ENCODE data around the gene CALHM2.
A peak's percentile ranks its signal among the peaks of the same experiment; 100 is the strongest.
"Not testable (repeated sequence)": the region's sequence is repeated elsewhere in the genome, so short reads cannot be mapped to it uniquely, and the experiment has no call there.

Gene CALHM2, protein sequence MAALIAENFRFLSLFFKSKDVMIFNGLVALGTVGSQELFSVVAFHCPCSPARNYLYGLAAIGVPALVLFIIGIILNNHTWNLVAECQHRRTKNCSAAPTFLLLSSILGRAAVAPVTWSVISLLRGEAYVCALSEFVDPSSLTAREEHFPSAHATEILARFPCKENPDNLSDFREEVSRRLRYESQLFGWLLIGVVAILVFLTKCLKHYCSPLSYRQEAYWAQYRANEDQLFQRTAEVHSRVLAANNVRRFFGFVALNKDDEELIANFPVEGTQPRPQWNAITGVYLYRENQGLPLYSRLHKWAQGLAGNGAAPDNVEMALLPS

DNA sequence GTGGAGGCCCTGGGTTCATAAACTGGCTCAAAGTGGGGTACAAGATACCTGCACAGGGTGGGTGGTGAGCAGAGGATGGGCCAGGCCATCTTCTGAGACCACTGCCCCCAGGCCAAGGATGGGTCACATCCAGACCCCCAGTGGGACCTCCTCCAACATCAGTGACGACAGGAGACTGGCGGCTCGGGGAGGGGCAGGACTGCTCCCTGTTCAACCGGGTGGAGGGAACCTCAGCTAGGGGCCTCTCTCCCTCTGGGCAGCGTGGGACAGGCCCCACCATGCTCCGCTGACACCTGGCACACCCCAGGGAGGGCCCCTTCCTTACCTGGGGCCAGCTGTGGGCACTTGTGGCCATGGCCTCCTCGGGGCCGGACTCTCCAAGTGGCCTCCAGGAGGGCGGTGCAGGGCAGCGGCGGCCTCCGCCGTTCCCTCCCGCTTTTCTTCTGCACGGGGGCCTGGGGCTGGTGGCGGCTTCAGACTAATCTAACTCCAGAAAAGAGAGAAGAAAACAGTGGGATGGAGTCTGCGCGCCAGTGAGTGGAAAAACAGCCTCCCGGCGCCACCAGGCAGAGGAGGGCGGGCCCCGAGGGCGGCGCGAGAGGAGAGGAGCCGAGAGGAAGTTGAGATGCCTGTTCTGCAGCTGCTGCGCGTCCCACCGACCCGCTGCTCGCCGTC is at the start of gene CALHM2:
CALHM2 (minus strand) TSS at position 540 of the 675 bp plus-strand sequence. CDS start 2,429 bp downstream, outside the sequence.
- peak; percentile 45 to 59 for DNase-seq (ENCODE audit: low read depth in 2 of 2)

DNA sequence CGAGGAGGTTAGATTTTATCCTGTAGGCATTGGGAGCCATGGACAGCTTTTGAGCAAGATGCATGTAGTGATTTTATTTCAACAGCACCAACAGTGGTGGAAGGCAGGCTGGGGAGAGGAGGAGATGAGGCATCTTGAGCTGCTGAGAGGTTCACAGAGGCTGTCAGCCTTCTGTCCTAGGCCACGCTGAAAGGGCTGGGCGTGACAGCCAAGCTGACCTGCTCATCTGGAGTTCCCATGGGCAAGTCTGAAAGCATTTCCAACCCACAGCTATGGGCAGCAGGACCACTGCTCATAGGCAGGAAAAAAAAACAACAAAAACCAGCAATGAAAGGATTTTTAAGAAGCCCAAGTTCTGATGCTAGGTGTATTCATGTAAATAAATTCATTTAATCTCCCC is 49.0 kb upstream of the CALHM2 start:
- no peak for DNase-seq (ENCODE audit: low read depth in 2 of 2)

DNA sequence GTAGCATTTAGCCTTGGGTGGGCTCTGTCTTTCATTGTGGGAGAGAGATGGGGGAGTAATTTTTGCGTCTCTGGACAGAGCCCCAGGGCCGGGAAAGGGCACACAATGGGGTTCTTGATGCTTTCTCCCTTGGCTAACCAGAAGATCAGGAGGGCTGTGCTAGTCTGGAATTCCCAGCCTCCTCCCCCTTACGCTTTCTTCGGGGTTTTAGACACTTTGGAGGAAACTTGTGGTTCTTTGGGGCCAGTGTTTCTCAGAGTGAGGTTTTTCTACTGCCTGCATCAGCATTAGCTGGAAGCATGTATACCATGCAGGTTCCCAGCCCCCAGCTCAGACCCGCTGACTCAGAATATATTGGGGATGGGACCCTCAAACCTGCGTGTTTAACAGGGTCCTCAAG is 48.3 kb upstream of the CALHM2 start:
- DNase-seq (ENCODE audit: low read depth in 2 of 2), result no peak

DNA sequence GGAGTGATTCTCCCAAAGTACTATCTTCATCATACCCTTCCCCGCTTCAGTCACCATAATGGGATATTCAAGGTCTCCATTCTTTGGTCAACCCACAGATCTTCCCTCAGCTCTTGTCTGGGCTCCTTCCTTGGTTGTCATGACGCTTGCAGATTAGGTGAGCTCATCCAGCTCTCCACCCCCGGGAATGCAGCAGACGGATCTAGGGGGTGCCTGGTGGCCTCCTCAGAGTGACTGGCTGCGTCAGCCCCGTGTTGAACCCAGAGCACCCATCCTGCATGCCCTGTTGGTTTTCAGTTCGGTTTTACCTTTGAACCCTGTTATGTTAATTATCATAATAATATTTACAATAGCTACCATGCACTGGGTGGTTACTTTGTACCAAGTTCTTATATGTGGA is 47.7 kb upstream of the CALHM2 start:
- DNase-seq (ENCODE audit: low read depth in 2 of 2), result no peak

DNA sequence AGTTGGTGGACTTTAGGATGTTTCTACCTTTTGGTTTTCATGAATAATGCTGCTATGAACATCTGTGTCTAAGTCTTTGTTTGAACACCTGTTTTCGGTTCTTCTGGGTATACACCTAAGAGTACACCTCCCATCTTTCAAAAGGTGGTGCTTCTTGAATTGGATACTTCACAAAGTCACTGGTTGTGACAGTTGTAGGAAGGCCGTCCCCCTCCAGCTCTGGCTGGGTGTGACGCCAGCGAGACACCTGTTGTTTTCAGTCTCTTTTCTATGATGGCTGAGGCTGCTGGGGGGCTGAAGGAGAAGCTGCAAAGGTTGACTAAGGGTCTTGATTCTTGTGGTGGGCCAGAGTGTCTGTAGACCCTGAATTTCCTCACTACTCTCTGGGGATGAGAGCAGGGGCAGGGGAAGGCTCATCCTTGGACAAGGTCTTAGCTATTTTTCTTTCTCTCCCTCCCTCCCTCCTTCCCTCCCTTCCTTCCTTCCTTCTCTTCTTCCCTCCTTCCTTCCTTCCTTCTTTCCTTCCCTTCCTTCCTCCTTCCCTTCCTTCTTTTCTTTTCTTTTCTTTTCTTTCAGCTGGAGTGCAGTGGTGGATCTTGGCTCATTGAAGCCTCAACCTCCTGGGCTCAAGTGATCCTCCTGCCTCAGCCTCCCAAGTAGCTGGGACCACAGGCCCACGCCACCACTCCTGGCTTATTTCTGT is 46.9 kb upstream of the CALHM2 start:
- no peak for DNase-seq (ENCODE audit: low read depth in 2 of 2)

DNA sequence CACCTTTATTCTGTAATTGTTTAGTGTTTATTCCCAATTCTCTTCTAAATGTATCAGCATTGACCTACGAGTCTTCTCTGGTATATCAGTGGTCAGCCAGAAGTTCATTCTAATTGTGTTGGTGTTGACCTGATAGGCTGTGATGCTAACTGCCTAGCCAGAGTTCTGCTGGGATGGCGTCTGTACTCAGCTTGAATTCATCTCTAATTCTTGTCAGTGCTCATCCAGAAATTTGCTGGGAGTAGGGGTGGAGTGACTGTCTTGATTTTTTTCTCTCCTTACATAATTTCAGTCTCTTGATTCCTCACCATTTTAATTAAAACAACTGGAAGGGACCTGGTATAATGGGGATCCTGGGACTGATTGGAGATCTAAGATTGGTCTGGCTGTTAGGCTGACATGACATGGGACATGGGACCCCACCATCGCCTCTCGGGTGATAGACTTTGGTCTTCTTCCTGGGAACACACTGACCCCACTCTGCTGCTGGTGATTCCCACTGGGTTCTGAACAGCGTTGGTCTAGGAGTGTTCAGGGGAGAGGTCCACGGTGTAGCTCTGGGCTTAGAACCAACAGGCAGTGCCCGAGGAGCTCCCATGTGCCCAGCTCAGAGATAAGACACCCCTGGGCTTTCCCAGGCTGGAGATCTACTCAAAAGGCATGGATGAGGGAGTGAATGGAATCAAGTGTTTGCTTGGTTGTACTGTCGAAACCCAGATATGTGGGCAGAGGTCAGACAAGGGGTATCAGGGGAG is 45.2 kb upstream of the CALHM2 start:
- no peak for DNase-seq (ENCODE audit: low read depth in 2 of 2)

DNA sequence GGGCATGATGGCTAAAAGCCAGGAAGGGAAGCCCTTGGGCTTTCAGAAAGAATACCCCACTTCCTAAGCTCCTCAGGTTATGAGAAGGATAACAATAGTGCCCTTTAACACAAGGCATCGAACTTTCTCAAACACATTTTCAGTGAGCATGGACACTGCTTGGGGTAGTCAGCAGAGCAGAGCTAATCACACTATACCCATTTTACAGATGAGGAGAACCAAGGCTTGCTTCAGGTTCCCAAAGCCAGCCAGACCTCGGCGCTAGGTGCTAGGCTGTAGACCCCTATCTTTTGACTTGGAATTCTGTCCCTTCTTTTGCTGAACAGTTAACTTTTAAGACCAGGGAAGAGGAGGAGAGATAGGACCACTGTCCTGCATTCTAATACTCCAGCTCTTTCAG is 43.2 kb upstream of the CALHM2 start:
- no peak for DNase-seq (ENCODE audit: low read depth in 2 of 2)

DNA sequence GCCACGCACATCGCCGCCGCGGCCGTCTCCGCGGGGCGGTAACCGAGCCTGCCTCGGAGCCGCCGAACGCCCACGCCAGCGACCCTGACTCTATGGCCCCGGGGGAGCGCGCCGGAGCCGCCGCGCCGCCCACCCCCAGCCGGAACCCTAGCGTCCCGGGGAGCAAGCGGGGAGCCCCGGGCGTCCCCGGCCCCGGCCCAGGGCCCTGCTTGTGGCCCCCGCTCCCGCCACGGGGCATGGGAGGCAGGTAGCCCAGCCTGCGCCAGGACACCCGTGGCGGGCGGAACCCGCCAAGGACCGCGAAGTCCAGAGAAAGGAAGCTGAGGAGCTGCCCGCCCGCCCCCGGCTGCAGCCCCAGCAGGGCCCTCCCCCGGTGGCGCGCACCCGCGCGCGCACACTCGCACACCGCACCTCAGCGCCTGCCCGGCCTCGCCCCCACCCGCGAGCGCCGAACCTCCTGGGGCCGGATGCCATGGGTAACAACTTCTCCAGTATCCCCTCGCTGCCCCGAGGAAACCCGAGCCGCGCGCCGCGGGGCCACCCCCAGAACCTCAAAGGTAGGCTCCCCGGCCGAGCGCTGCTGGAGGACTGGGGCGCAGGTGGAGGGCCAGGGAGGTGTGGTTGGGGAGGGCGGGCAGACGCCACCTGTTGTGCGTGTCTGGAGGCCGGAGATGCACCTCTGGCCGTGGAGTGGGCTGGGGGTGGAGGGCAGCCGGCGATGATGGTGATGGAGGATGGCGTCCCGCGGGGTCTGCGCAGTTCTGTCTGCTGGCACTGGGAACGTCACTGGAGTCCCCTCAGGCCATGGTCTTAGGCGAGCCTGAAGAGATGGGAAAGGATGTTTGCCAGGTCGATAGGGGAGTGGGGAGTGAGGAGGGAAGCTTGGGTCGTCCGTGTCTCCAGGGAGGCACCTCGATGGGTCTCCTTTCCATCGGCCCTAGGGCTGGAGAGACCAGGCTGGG is 42.0 kb upstream of the CALHM2 start:
- no peak for DNase-seq (ENCODE audit: low read depth in 2 of 2)

DNA sequence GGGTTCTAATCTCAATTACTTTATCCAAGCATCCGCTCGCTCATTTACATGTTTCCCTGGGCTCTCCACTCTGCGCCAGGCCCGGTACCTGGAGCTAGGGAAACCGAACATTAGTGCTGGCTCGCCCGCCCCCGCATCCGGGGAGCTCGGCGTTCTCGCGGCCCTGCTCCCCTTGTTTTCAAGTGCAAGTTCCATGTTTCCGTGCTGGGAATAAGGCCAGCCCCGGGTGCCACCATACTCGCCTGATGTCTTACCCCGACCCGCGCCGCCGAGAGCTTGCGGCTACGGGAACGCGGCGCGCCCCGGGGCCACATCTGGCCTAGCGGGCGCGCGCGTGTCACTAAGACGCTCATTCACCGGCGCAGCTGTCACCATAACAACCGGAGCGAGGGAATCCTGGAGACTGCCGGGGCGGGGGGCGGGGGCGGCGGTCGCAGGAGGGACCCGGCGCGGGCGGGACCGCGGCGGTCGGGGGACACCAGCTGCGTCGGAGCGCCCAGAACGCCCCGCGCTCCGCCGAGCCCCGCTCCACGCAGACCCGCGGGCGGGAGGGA is 41.3 kb upstream of the CALHM2 start, which contains the start of gene NEURL1:
NEURL1 (plus strand) TSS at position 344 of the 554 bp plus-strand sequence. CDS start 683 bp downstream, outside the sequence.
- no peak for DNase-seq (ENCODE audit: low read depth in 2 of 2)

DNA sequence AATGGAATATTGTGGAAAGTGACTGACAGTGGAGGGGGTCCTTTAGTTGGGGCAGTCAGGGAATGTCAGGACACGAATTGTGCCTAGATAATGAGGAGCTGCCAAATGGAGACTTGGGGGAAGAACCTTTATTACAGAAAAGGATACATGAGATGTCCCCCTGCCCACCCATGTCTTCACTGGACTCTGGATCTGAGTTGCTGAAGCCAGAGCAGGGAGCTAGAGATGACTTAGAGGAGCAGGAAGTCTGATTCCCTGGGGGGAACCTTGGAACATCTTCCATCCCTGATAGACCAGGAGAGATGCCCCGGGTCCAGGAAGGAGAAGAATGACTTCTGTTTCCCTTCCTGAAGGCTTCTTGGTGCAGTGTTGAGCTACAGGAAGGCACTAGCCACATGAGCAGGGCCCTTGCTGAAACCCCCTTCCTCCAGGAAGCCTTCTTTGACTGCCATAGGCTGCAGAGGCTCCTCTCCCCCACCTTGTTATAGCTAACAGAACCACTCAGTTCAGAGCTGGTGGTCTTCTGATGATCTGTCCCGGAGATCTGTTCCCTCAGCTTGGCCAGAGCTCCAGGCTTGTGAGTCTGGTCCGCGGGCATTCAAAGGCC is 40.6 kb upstream of the CALHM2 start:
- no peak for DNase-seq (ENCODE audit: low read depth in 2 of 2)

DNA sequence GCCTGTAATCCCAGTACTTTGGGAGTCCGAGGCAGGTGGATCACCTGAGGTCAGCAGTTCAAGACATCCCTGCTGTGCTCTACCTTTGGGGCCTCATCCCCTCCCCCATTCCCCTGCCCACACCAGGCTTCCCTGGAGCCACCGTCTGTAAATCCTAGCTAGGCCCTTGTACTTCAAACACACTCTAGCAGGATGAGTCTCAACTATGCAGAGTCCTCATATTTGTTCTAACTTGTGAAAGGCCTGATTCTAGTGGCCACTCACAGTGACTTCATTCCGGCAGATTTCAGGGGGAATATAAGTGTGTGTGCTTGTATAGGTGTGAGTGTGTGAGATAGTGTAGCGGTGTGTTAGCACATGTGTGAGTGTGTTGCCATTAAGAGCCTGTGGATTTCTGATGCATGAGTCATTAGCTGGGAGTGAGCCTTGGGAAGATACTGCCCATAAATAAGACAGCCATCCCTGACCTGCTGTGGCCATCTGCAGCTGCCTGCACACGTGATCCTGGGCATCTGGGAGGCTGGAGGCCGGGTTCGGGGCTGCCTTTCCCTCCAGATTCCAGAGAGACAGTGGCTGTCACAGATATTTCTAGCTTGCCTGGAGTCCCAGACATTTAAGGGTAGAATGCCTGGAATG is 39.7 kb upstream of the CALHM2 start:
- DNase-seq (ENCODE audit: low read depth in 2 of 2), result no peak

DNA sequence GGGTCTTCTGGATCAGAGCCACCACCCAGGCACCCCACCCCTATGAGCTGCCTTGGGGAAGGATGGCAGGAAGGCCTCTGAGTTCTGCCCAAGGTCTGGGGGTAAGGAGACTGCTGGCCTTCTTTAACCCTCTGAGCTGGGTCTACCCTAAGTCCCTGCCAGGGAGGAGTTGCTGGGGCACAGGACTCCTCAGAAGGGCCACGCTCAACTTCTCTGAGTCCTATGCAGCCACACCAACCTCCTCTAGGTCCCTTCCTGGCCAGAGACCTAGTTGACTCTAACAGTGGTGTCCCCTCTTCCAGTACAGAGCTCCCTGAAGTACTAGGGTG is 38.8 kb upstream of the CALHM2 start:
- no peak for DNase-seq (ENCODE audit: low read depth in 2 of 2)

DNA sequence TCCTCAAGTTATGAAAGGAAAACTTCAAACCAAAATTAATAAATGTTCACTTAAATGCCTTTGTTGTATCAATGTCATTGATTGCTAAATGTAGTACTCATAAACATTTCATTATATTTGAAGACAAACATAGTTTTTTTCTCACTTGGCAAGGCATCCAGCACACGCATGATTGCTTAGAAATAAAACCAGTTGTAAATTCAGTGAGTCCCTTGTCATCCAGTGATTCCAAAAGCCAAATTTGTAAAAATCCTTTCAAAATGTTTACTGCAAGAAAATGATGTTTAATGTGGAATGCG is 35.2 kb upstream of the CALHM2 start:
- no peak for DNase-seq (ENCODE audit: low read depth in 2 of 2)

DNA sequence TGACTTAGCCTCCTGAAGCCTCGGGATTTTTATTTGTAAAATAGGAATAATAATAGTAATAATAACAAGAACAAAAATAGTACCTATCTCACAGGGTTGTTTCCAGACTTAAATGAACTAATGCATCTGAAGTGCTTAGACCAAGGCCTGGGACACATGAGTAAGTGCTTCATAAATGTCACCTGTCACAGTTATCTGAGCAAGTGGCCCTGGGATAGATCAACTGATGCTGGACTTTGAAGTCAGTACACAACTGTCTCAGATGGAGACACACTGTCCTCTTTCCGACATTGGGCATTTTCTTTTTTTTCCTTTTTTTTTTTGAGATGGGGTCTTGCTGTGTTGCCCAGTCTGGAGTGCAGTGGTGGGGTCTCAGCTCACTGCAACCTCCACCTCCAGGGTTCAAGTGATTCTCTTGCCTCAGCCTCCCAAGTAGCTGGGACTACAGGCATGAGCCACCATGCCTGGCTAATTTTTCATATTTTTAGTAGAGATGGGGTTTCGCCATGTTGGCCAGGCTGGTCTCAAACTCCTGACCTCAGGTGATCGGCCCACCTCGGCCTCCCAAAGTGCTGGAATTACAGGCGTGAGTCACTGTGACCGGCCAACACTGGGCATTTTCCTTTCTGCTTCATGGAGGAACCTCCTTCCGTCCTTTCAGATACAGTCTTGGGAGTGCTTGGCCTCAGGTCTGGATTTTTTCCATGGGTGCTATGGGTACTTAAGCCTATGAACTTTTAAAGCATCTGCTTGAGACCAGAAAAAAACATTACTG is 34.7 kb upstream of the CALHM2 start:
- not testable (repeated sequence) for DNase-seq (ENCODE audit: low read depth in 2 of 2)

DNA sequence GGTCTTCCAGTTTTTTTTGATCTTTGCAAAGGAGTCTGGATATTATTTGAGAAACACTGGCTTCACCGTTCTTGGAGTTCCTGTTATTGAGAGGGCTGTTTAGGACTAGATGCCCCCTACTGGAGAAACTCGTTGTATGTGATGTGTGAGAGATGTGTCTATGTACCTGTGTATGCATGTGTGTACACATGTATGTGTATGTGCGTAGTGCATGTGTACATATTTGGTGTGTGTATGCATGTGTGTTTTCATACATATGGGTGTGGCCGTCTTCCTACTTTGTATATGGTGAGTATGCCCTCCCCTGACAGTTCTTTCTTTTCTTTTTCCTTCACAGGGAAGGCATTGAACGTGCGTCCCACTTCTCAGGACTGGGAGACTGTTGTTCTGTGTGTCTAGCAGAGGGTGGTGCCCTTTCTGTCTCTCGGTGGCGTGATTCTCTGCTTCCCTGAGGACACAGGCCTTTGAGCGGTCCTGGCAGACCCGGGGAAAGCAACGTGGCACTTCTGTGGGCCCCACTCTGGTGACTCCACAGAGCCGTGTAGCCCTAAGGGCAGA is 29.9 kb upstream of the CALHM2 start:
- no peak for DNase-seq (ENCODE audit: low read depth in 2 of 2)

DNA sequence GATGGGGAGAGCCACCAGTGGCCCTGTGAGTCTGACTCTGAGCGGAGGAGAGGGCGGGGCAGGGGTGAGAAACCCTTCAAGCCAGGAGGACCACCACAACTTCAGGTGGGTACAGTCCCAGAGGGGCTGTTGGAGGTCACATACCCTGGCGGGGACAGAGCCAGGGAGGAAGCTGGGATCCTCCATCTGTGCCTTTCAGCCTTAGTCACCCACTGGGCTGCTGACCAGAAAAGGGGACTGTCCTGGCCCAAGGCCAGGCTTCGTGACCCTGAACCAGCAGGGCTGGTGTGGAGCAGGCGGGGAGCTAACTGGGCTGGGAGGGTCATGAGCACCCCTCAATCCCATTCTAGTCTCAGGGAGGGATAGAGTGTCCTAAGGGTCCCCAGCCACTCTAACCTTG is 28.4 kb upstream of the CALHM2 start:
- DNase-seq (ENCODE audit: low read depth in 2 of 2), result no peak

DNA sequence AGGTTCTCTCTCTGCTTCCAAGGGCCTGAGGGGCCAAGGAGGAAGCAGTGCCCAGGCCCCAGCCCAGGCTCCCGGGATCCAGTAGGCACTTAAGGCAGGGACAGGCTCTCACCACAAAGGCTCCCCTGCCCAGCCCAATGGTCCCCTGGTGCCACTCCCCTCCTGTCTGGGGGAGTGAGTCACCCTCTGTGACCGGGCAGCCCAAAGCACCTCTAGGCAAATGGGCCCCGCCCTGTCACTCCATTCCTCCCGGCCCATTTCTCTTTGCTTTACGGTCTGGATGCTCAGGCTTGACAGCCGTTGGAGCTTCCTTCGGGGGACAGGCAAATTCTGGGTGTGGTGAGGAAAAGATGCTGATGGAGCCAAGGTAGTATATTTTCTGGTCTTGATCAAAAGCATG is 27.0 kb upstream of the CALHM2 start, which contains the start of gene CALHM3:
CALHM3 (minus strand) TSS at position 106 of the 400 bp plus-strand sequence. CDS start 208 bp downstream, outside the sequence.
- no peak for DNase-seq (ENCODE audit: low read depth in 2 of 2)

DNA sequence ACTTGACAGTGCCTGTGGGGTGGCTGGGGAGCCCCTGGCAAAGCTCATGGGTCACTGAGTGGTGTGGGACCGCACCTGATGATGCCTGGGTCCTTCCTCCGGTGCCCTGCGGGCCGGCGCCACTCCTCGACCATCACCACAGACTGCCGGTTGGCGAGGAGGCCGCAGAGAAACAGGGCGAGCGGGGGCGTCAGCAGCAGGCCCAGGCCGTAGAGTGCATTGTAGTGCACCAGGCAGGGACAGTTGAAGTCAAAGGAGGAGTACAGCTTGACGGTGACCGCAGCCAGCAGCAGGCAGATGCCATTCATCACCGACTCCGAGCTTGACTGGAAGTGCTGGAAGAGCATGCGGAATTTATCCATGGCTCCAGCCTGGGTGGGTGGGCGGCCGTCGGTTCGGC is 26.5 kb upstream of the CALHM2 start:
- no peak for DNase-seq (ENCODE audit: low read depth in 2 of 2)
